Stimulated activated CD4-positive, alpha-beta T cell treated with anti-CD3 and anti-CD28 coated beads, Interleukin-1b, Interleukin-23, amount 100 ng/mL, for 4 hours (primary cell): ENCODE data around the gene EFCAB11.

Experiments used
- DNase-seq, 2 donors: peaks; one replicate each; pipeline ENCODE4 v3.0.0-alpha.2; 2020; ENCODE audit warnings: low read depth in 2 of 2

EFCAB11 gene

DNA sequence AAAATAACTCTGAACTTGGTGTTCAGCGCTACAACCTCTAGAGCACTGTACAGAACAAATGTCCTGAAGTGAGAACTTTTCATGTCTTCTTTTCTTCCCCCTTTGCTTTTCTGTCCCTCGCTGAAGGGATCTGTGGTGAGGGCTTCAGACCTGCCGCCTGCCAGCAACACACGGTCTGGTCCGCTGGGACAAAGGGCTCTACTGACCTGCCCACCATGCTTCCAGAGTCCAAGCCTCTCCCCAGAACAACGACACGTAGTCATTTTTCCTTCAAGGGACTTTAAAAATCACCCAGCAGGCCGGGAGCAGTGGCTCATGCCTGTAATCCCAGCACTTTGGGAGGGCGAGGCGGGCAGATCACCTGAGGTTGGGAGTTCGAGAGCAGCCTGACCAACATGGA is 140.4 kb downstream of the EFCAB11 start:
- no peak for DNase-seq

- DNase-seq: no peak
Measured at GRCh38 chr14:89813617-89814031, 140.9 kb downstream of the EFCAB11 start.

DNA sequence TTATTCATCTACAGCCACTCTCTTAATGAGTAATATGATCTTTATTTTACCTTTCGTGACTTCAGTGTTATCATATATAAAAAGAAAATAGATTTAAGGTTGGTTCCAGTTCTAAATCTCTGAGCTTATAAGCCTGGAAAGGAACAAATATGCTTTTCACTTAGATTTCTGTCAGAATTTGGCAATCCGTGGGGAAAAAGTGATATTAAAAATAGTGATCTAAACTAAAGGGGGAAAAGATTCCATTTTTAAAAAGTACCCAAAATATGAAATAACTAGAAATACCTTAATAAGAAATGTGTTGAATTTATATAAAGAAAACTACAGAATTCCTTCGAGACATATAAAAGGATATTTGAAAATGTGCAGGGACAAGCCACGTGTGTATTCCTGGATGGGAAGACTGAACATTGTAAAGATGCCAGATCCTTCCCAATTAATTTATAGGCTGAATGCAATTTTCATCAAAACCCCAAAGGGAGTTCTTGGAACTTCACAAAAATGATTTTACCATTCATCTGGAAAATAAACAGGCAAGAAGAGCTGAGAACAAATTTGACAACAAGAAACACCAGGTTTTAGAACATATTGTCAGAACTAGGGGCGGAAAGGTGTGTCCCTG is 142.5 kb downstream of the EFCAB11 start:
- DNase-seq: no peak

DNA sequence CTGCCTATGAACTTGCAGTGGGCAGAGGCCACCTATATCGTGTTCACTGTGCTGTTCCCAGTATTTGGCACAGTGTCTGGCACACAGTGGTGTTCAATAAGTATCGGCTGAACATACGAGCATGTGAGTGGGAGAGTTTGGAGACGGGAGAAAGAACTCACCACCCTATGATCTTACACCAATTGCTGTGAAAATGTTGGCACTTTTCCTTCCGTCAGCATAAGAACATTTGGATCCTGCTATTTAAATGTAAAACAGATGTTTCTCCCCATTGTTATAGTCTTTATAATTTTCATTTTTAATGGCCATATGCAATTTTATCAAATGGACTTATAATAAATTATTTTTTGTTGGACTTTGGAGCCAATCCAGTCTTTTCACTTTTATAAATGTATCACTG is 144.4 kb downstream of the EFCAB11 start:
- DNase-seq: no peak

DNA sequence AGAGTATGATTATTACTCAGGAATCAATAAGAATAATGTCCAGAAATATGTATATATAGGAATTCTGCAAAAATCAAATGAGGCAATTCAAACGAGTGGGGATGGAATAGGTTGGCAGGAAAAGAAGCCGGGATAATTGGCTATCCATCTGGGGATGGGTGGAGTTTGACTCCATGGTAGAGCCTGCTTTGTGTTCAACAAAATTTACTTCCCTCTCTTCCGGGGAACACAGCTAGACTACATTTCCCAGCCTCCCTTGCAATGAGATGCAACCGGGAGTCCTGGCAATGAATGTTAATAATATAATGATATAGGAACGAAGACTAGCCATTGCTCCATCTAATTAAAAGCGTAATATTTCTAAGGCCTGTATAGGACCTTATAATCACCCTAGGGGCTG is 146.6 kb downstream of the EFCAB11 start:
- DNase-seq: no peak

GRCh38 chr14:89807151-89807550 is 147.4 kb downstream of the EFCAB11 start:
- no peak for DNase-seq

DNA sequence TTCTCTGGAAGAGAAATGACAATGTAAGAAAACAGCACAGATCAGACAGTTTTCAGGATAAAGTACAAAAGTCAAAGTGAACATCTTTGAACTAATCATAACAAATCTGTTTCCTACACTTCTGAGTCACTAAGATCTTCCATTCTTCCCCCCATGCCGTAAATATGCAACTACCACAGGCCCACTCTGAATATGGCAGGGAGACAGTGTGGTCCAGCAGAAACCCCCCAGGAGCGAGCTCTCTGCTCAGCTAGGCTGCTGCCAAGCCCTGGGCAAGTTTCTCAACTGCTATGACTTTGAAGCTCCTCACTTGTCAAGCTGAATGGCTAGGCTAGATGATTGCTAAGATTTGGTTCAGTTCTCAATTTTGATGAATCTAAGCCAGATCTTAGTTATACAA is 148.1 kb downstream of the EFCAB11 start:
- no peak for DNase-seq

DNA sequence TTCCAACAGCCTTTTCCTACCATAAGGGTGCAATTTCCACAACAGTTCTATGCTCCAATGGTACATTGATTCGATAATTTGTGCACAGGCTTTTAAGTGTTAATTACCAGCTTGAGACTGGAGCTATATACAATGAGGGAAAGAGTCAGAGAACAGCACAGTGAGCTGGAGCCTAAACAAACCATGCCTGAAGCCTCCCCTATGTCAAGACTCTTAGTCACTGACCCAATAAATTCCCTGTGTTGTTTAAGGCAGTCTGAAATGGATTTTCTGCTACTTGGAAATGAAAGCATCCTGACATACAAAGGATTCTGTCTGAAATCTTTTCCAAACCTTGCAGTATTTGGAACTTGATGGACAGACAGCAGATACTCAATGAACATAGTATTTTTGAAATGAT is 149.0 kb downstream of the EFCAB11 start:
- no peak for DNase-seq

- no peak for DNase-seq
Measured at GRCh38 chr14:89803542-89803941, 151.0 kb downstream of the EFCAB11 start.

DNA sequence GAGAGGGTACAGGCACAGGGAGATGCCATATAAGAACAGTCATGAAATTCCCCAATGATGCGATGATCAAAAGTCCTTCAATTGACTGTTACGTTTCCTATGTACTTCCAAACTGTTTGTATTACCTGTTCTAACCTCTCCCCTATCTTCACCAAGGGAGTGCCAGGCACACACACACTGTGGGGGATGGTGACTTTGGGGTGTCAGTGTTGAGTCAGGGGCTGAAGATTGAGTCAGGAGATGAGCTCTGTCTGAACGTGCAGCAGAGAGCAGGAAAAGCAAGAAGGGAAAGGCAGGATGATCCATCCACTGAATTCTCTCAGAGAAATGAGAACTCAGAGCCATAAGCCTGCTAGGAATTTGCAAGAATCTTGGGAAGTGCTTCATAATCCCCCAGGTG is 153.4 kb downstream of the EFCAB11 start:
- DNase-seq: no peak

DNA sequence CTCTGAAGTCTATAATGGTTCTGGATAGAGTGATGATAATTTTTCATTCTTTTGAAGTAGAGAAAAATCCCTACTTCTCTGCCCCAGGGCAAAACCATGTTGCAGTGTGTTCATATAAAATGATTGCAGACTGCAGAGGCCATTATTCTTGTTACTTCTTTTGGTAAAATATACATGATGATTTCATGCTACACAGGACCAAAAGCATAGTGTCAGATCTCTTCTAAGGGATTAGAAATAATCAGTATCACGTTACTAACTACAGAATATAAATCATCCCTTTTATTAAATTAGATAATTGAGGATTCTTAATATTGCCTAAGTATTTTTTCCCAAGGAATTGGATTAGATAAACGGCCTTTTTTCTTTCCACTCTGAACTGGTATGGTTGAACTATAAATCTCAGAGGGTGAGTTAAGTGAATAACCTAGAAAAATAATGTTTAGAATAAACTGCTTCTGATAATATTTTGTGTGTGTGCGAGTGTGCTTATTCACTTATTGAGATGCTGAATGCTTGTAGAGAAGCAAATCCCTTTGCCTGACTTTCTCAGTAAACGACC is 156.2 kb downstream of the EFCAB11 start:
- DNase-seq: no peak

DNA sequence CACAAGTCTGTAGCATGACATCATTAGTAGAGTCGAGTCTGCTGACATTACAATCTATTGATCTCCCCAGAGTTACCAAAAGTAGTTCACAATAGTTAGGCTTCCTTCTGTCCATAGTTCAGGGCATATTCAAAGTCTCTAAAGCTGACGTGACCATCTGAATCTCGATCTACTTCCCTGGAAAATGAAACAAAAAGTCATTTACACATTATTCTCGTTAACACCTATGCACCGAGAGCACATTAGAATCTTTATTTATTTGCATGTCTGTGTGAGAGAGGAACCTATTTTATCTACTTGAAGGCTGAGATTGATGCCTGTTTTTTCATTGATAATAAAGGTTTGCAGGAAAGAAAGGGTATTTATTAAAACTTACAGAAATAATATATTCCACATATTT is 157.4 kb downstream of the EFCAB11 start:
- DNase-seq: no peak

DNA sequence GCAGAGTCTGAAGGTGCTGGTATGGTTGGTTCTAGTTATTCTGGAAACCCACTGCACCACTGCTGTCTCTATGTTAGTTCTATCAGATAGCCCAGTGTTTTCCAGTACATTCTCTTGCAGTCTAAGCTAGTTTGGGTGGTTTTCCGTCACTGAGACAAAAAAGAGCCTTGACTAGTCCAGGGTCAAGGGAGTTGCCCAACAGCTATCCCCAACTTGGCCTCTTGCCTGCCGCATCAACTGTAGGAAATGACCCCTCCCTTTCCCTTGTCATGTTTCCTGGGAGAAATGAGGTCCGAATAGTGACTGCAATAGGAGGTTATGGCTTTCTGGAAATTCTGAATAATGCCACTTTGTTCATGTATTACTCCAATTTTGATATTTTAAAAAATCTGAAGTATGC is 160.4 kb downstream of the EFCAB11 start:
- DNase-seq: no peak

DNA sequence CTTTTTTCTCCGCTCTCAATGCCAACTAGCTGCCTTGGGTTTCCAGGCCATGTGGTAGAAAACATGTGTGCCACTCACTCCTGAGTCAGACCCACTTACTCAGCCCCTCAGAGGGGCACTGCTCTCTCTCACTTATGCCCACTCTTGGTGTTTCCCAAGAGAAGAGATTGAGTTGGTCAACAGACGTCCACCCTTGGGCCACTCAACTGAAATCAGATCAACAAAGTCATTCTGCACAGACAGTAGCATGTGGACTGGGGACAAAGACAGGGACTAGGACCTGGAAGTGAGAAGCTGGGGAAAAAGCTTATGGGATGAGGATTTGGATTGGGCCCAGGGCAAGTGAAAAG is 161.2 kb downstream of the EFCAB11 start:
- DNase-seq: no peak

DNA sequence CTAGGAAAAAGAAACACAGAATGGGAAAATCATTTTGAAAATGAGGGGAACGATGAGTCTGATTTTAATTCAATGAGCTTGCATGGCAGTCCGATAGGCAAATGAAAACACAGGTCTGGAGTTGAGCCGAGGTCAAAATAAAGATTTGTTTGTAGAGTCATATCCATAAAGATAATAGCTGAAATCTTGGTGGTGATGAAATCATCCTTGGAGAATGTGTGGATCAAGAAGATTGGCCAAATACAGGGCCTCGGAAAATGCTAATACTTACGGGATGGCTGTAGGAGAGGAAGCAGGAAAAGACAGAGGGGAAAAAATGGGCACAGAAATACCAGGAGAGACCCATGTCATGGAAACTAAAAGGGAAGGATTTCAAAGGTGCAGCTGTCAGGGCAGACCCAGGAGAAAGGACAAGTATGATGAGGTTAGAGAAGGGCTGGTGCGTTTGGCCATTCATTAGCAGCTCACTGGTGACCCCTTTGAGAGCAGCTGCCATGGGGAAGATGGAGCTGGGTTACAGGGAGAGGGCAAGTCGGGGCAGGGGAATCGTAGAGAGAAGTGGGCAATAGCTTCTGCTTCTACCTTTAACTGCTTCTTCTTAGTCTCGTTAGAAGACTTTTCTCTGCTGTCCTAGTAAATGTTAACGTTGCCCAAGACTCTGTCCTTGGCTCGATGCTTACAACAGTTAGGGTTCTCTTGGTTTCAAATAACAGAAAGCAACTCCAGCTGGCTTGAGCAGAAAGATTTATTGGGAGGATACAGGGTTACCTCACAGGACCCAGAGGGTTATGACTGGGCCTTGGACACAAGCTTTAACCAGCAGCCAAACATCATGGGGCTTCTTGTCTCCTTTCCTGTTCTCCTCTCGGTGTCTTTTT is 161.8 kb downstream of the EFCAB11 start:
- no peak for DNase-seq

DNA sequence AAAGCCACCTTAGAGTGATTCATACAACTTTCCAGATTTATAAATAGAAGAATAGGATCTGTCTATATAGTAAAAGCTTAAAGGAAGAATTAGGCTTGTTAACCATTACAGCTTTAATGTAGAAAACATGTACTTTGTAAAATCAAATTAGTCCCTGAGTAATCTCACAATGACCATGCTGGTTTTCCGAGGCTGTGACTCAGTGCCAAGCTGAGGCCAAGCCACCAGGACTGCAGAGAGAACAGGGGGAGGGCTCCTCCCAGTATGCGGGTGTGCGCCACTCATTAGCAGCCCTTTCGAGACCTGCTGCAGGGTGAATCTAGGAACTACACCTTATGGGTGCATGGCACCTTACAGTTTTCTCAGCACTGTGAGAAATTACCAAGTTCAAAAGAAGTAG is 167.0 kb downstream of the EFCAB11 start:
- no peak for DNase-seq

- no peak for DNase-seq
Measured at GRCh38 chr14:89781046-89781445, 173.5 kb downstream of the EFCAB11 start.

GRCh38 chr14:89779707-89780106 is 174.8 kb downstream of the EFCAB11 start:
- DNase-seq: no peak

GRCh38 chr14:89775946-89776345 is 178.6 kb downstream of the EFCAB11 start:
- DNase-seq: no peak

GRCh38 chr14:89775151-89775550 is 179.4 kb downstream of the EFCAB11 start:
- DNase-seq: no peak

DNA sequence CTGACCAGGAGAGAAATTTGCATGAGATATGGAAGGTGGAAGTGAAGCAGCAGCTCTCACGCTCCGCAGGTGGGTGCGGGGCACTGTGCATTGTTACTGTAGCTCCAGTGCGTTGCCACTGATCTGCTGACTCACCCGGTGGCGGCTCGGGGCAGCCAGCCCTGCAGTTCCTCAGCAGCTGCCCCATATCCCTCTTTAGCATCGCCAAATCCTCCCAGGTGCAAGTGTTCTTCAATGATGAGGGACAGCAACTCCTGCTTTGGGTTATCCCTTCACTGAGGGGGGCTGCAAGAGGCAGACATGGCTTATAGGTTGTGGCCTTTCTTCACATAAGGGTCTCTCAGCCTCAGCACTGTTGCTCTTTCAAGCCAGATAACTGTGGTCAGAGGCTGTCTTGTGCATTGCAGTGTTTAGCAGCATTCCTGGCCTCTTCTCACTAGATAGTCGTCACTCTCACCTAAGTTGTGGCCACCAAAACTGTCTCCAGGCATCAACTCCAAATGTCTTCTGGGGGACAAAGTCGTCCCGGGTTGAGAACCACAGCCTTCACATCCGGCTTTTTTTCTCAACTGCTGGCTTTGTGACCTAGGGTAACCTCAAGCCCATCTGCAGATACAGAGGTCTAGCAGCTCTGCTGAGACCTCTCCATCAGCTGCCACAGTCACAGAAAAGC is 180.8 kb downstream of the EFCAB11 start:
- peak; percentile 30 to 56 for DNase-seq

DNA sequence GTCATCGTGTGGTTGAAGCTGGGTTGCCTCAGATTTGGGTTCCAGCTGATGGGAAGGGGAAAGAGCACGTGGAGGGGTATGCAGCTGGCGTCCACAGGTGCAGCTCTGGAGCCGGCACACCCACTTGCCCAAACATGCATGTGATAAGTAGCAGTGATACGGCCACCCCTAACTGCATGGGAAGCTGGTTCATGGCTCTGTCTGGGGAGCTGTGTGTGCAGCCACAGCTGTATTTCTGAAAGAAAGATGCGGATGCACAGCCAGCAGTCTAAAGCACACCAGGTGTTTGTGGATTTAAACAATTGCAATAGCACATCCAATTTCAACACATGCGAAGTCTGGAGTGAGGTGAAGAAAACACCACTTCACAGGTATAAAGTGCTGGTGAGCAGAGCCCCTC is 181.4 kb downstream of the EFCAB11 start:
- no peak for DNase-seq

GRCh38 chr14:89771251-89771650 is 183.3 kb downstream of the EFCAB11 start:
- DNase-seq: no peak
